Endometrium (tissue), 2 donors: ENCODE data around the gene RWDD4.

ENCODE experiments used
- FAIRE-seq: peaks from 2 replicates; lab custom pipeline; 2012; peaks lifted over from hg19 to GRCh38; lab: Jason Lieb, UNC
- donor health status: control.
- donor health status: control.

The RWDD4 gene

DNA sequence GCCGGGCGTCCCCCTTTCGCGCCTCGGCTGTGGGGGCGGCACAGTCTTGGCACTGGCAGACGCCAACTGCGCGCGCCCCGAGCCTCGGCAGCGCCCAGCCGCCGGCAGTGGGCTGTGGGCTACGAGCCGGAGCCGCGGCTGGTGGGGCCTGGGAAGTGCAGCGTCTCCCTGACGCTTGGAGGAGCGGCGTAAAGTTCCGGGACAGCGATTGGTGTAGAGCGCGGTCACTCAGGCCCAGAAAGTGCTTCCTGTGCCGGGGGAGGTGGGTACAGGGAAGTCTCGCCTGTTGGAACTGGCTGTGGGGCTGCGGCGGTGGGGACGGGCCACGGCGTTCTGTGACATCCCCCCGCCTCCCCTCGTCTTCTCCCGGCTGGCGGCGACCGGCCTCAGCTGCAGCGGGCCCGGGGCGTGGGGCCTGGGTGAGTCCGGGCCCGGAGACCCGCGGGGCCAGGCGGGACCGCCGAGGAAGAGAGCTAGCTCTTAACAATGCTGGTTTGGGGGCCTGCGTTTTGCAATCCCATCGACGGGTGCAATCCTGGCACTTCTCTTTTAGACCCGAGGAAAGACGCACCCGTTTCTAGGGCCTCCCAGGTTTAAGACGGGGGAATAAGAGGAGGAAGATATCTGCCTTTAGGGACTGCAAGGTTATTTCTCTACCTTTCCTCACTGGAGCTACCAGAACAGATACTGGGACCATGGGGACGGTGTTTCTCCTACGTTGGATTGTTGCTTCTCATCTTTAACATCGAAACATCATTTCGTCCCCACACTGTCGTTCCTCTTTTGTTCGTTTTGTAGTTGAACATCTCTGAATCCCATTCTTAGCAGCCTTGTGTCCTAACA, at the start of gene RWDD4, which contains the start of gene TRAPPC11:
TSS of gene RWDD4 (minus strand) at position 157 of the 843 bp plus-strand sequence. CDS start 233 bp downstream, outside the sequence.
TSS of gene TRAPPC11 (plus strand) at position 265 of the 843 bp plus-strand sequence. CDS start 4,575 bp downstream, outside the sequence.
- peak; percentile 23 for FAIRE-seq

GRCh38 chr4:183702492-183702891, 43.5 kb upstream of the RWDD4 start:
- FAIRE-seq, result no peak

- no peak for FAIRE-seq
Observed at GRCh38 chr4:183700407-183700806, 41.4 kb upstream of the RWDD4 start.

DNA sequence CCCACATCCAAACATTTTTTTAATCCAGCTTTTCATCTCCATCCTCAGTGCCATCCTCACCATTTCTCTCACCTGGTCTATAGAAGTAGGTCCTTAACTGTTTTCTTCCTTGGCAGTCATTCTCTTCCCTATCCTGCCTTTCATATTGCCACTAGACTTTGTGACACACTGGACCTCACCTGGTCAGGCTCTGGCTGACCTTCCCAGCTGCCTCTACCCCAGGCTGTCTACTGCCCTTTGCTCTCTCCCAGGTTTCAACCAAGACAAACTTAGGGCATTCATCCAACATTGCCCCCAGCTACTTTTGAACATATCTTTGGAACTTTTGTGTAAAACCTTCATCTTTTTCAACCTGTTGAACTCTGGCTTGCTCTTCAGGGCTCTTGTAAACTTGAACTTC, 39.9 kb upstream of the RWDD4 start:
- no peak for FAIRE-seq

- no peak for FAIRE-seq
Observed at GRCh38 chr4:183691897-183692296, 32.9 kb upstream of the RWDD4 start.

DNA sequence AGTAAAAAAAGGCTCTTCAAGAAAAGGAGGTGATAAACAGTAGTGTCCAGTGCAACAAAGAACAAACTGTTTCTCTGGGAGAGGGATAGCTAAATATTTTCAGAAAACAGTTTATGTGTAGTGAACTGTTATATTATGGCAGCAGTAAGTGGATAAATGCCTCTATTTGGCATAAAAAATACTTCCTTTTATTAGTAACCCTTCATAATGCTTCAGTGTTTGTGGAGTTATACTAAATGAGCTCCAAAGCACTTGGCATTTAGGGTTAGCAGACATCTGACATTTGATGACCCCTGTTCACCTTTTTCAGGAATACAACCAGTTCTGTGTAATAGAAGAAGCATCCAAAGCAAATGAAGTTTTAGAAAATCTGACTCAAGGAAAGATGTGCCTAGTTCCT, 32.0 kb upstream of the RWDD4 start:
- FAIRE-seq, result no peak

DNA sequence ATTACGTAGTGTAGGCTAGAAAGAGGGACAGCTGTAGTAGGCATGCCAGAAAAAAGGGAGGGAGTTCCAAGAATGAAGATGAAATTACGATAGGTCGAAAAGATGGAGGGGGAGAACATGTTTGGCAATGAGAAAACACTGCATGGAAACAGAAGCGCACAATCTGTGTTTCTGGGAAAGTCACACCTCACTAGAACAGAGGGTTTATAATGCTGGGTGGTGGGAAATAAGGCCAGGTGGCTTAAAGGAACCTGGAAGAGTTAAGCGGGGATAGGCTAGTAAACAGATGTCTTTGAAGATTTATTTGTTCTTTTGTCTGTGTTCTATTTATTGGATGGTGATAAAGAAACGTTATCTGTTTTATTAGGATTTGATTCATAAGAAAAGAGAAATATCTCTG, 29.2 kb upstream of the RWDD4 start:
- FAIRE-seq, result no peak

DNA sequence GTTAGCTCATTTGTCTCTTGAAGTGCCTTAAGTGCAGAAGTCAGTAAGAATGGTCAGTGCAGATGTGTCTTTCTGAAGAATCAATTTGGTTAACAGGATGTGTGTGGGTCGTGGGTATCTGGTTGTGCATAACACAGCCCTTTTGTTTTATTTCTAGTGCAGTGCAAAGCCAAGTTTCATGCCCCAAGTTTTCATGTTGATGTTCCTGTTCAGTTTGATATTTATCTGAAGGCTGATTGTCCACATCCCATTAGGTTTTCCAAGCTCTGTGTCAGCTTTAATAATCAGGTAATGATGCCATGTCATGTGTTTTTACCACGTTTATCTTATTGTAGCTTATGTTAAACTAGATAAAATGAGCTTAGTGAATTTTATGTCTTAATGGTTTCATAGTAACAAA, 27.5 kb upstream of the RWDD4 start:
- no peak for FAIRE-seq

DNA sequence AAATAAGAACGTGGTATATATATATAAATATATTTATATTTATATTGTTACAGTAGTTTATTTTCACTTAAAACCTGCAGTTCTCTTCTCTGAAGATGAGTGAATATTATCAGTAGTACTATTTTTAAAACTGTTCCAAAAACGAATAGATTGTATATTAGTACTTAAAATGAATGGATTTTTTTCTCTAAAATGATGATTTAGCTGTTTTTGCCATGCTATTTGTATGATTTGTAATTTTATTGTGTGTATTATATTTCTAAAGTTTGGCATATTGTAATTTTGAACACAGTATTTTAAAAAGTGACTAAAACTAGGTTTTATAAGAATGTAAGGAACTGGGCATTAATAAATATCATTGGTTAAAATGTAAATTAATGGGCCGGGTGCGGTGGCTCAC, 22.1 kb upstream of the RWDD4 start:
- FAIRE-seq, result peak; percentile 8

- FAIRE-seq, result peak; percentile 94
Observed at GRCh38 chr4:183675625-183676024, 16.6 kb upstream of the RWDD4 start.

DNA sequence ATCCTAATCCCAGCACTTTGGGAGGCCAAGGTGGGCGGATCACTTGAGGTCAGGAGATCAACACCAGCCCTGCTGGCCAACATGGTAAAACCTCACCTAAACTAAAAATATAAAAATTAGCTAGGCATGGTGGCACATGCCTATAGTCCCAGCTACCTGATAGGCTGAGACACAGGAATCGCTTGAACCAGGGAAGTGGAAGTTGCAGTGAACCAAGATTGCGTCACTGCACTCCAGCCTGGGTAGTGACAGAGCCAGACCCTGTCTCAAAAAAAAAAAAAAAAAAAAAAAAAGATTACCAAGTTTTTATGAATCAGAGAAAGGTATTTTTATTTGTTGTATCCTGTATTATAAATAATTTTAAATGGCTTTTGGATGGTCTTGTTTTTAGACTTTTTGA, 15.2 kb upstream of the RWDD4 start:
- FAIRE-seq, result peak; percentile 48

GRCh38 chr4:183670960-183671555, 12.1 kb upstream of the RWDD4 start:
- no peak for FAIRE-seq

GRCh38 chr4:183670251-183670650, 11.3 kb upstream of the RWDD4 start:
- no peak for FAIRE-seq

- FAIRE-seq, result no peak
Observed at GRCh38 chr4:183666088-183666487, 7.1 kb upstream of the RWDD4 start.

GRCh38 chr4:183659872-183660242, 872 bp upstream of the RWDD4 start:
- FAIRE-seq, result no peak

- no peak for FAIRE-seq
Observed at GRCh38 chr4:183658362-183659028, 490 bp downstream of the RWDD4 start.

DNA sequence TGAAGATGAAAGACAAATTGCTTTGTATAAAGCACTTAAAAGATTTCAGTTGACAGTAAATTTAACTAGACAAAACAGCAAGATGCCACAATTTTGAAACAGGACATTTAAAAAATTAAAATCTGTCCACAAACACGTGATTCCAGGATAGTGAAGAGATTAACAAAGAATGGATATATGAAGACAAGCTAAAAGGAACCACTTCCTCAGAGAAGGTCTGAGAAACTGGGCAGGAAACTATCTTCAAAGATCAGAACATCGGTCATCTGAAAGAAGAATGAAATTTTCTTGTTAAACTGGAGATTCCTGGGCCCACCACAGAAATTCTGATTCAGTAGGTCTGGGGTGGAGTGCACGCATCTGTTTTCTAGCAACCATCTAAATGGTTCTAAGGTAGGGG, 1.4 kb downstream of the RWDD4 start:
- no peak for FAIRE-seq

DNA sequence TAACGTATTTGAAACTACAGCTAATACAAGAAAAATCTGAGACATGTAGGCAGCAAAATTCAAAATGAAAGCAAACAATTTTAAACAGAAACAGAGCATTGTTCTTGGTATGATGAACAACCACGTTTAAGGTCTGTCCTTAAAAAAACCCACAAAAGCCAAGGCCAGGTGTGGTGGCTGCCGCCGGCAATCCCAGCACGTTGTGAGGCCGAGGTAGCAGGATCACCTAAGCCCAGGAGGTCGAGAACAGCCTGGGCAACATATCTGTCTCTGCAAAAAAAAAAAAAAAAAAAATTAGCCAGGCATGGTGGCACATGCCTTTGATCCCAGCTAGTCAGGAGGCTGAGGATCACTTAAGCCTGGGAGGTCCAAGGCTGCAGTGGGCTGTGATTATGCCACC, 13.7 kb downstream of the RWDD4 start:
- no peak for FAIRE-seq

DNA sequence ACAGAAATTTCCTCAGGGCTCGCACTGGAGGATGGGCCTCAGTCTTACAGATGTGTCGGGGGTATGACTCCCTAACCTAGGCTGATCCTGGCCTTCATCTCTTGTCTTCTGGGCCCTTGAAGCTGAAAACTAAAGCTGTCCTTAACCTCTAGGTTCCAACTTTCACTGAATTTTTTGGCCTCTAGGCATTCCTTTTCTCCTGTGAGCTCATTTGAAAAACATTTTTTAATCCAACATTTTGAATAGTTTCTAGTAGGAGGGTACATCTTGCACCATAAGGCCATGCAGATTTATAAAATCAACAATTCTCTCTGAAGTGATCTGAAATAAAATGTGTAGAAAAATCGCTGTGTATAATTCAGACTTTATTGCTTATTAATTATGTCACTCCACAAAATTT, 19.7 kb downstream of the RWDD4 start:
- no peak for FAIRE-seq

DNA sequence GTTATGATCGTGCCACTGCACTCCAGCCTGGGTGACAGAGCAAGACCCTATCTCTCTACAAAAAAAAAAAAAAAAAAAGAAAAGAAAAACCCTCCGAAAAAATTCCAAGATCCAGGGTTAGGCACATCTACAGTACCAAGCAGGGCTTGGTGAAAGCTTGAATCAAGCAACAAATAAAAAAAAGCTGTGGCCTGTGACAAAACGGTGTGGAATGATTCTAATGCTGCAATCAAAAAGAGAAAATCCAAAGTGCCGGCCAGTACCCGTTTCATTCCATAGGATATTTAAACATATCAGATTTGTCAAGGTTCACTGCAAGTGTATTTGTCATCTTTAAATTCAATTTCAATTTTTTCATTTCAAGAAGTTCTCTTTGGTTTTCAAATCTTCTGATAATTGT, 20.5 kb downstream of the RWDD4 start:
- no peak for FAIRE-seq

DNA sequence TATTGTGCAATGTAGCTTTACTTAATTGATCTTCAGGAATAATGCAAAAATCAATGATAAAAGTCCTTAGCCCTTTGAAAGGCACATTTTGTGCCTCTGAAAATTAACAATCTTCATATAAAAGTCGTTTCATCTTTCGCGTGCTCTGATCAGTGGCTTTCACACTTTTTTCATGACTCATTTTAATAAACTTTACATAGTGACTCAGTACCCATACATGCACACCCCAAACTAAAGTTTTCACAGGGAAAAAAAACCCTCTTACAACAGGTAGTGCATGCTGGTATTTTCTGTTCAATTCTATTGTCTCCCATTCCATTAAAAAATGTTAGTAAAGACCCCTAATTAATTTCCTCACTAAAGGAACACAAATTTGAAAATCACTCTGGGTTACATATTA, 21.5 kb downstream of the RWDD4 start:
- no peak for FAIRE-seq

- no peak for FAIRE-seq
Observed at GRCh38 chr4:183636923-183637322, 22.1 kb downstream of the RWDD4 start.

DNA sequence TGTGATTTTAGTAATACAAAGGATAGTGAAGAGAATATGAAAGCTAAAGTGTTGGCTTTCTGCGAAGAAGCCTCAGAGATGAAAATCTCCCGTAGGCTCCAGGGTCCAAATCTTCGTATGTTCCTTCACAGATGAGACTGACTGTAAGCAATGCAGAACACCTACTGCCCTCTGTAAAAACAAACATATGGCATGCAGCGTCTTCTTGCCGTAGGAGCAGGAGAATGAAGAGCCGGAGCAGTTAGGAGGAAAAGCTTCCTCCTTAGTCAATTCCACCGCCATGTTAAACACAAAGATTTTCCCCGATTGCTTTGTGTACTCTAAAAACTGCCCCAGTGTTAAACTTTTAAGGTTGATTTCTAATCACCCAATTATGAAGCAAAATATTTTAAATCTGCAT, 22.5 kb downstream of the RWDD4 start:
- FAIRE-seq, result no peak
